Measurements from ENCODE around the gene RPRD1A.
A peak's percentile ranks its signal among the peaks of the same experiment; 100 is the strongest.

RPRD1A gene

DNA sequence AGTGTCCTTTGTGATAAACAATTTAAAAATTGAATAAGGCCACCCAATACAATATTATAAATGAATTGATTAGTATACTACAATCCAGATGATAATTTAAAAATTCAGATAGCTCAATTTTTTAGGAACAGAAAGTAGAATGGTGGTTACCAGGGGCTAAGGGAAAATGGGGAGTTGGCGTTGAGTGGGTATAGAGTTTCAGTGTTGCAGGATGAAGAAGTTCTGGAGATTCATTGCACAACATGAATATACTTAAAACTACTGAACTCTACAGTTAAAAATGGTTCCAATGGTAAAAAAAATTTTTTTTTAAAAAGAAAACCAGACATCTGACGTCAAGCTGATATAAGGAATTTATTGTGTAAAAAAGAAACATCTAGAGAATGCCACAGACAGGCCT is 40.8 kb upstream of the RPRD1A start:
- no peak overlapping the region for H3K4me3 ChIP-seq (replicated peaks in 1 of 2; ENCODE audit: low read depth in 2 of 2, low read length in 2 of 2)
- no peak for DNase-seq (ENCODE audit: low read depth in 2 of 2)
- TF ChIP-seq, protein P1, sequence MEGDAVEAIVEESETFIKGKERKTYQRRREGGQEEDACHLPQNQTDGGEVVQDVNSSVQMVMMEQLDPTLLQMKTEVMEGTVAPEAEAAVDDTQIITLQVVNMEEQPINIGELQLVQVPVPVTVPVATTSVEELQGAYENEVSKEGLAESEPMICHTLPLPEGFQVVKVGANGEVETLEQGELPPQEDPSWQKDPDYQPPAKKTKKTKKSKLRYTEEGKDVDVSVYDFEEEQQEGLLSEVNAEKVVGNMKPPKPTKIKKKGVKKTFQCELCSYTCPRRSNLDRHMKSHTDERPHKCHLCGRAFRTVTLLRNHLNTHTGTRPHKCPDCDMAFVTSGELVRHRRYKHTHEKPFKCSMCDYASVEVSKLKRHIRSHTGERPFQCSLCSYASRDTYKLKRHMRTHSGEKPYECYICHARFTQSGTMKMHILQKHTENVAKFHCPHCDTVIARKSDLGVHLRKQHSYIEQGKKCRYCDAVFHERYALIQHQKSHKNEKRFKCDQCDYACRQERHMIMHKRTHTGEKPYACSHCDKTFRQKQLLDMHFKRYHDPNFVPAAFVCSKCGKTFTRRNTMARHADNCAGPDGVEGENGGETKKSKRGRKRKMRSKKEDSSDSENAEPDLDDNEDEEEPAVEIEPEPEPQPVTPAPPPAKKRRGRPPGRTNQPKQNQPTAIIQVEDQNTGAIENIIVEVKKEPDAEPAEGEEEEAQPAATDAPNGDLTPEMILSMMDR (IDR thresholded peaks at IDR 0.05; ENCODE audit: low read depth, low read length) = no peak

DNA sequence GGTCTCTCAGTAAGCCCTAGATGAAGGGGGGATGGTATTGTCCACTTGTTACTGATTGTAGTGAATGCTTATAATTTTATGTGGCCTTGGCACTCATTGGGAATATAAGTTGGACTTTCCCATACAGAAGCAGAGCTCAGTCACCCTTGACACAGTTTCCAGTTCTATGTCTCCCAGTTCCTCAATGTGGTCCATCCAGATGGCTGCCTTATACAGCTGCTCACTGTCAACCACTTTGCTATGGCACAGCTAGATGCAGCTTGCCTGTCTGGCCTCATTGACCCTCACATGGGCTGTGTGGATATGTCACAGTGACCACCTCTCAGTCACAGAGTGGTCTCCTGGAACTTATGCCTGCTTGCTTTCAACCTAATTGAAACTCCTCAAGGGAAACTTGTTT is 40.1 kb upstream of the RPRD1A start:
- no peak for DNase-seq (ENCODE audit: low read depth in 2 of 2)
- TF ChIP-seq, protein P1 (IDR thresholded peaks at IDR 0.05; ENCODE audit: low read depth, low read length) = no peak
- H3K4me3 ChIP-seq (replicated peaks in 1 of 2; ENCODE audit: low read depth in 2 of 2, low read length in 2 of 2) = no peak overlapping the region

DNA sequence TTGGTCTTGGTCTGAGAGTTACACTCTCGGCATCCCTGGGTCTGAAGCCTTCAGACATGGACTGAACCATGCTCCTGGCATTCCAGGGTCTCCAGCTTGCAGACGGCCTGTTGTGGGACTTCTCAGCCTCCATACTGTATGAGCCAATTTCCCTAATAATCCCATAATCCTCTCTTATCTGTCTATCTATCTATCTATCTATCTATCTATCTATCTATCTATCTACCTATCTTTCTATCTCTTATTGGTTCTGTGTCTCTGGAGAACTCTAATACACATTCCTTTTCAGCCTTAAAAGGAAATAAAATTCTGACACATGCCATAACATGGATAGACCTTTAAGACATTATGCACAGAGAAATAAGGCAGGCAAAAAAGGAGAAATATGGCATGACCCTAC is 37.4 kb upstream of the RPRD1A start:
- DNase-seq (ENCODE audit: low read depth in 2 of 2) = no peak
- H3K4me3 ChIP-seq (replicated peaks in 1 of 2; ENCODE audit: low read depth in 2 of 2, low read length in 2 of 2) = no peak overlapping the region
- TF ChIP-seq, protein P1 (IDR thresholded peaks at IDR 0.05; ENCODE audit: low read depth, low read length) = no peak

DNA sequence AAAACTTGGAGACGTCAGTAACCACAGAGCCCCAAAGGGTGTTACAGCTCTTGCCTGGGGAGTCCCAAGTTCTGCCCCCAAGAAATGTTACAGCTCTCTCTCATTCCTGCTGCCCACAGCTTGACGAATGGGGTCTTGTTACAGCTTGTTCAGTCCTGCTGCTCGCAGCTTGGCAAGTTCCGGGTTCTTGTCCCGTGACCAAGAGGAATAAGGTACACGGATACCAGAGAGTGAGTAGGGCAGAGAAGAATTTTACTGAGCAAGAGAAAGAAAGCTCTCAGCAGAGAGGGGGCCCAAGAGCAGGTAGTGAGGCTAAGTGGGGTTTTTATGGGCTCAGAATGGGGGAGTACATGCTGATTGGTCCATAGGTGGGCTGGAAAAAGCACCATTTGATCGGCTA is 34.6 kb upstream of the RPRD1A start:
- TF ChIP-seq, protein P1 (IDR thresholded peaks at IDR 0.05; ENCODE audit: low read depth, low read length) = no peak
- H3K4me3 ChIP-seq (replicated peaks in 1 of 2; ENCODE audit: low read depth in 2 of 2, low read length in 2 of 2) = no peak overlapping the region
- no peak for DNase-seq (ENCODE audit: low read depth in 2 of 2)

DNA sequence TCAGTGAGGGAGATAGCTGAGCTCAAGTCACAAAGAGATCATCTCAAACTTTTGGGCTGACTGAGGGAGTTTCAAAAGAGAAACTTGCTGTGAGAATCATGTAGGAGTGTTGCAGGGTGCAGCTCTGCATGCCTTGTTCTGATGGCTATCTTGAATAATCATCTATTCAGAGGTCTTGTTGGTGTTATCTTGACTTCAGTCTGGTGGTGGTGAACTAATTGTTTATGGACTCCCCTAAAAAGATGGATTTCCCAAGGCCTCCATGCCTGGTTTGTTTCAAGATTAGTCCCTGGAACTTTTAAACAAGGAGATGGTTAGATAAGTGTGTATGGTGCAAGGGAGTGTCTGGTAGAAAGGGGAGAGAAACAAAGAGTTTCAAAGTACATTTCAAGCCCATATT is 32.0 kb upstream of the RPRD1A start:
- TF ChIP-seq, protein P1 (IDR thresholded peaks at IDR 0.05; ENCODE audit: low read depth, low read length) = no peak
- peak in 1 of 2 donors; percentile 4 for DNase-seq (ENCODE audit: low read depth in 2 of 2)
- H3K4me3 ChIP-seq (replicated peaks in 1 of 2; ENCODE audit: low read depth in 2 of 2, low read length in 2 of 2) = no peak overlapping the region

DNA sequence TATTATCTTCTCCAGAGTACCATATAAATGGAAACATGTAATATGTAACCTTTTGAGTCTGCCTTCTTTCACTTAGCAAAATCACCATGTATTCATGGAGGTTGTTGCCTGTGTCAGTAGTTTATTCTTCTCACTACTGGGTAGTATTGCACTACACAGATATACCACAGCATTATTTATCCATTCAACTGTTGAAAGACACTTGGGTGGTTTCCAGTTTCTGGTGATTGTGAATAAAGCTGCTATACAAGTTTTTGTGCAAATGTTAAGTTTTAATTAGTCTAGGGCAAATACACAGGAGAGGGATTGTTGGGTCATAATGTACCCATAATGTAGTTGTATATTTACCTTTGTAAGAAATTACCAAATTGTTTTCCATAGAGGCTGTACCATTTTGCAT is 29.6 kb upstream of the RPRD1A start:
- TF ChIP-seq, protein P1 (IDR thresholded peaks at IDR 0.05; ENCODE audit: low read depth, low read length) = no peak
- DNase-seq (ENCODE audit: low read depth in 2 of 2) = no peak
- H3K4me3 ChIP-seq (replicated peaks in 1 of 2; ENCODE audit: low read depth in 2 of 2, low read length in 2 of 2) = no peak overlapping the region

DNA sequence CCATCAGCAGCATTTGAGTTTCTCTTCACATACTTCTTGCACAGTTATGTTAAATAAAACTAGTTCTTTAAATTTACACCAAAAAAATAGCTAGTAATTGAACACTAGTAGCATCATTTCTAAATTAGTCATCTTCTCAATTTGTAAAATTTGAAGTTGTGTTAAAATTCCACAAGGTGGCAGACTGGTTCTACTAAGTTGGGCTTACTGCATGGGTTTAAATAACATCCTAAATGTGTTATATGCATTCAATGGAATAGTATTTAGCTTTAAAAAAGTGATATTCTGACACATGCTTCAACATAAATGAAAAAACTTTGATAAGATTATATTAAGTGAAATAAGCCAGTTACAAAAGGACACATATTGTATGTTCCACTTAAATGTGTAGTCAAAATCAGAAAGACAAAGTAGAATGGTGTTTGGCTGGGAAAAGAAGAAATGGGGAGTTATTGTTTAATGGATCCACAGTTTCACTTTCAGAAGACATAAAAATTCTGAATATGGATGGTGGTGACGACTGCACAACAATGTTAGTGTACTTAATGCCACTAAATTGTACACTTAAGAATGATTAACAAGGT is 28.7 kb upstream of the RPRD1A start:
- TF ChIP-seq, protein P1 (IDR thresholded peaks at IDR 0.05; ENCODE audit: low read depth, low read length) = peak; percentile 43
- peak; percentile 84 to 87 for DNase-seq (ENCODE audit: low read depth in 2 of 2)
- H3K4me3 ChIP-seq (replicated peaks in 1 of 2; ENCODE audit: low read depth in 2 of 2, low read length in 2 of 2) = no peak overlapping the region

Data from cardiac fibroblast (primary cell).